HG02642 (cell line): ENCODE measurements around the gene TMEM213.

Source experiments
- ATAC-seq: cut with Tn5 transposase; IDR thresholded peaks from one replicate; pipeline ENCODE4 v1.9.1; 2021; ENCODE audit warnings: mild to moderate bottlenecking; ENCODE audit not compliant: unreplicated experiment, poor library complexity

Gene TMEM213

DNA sequence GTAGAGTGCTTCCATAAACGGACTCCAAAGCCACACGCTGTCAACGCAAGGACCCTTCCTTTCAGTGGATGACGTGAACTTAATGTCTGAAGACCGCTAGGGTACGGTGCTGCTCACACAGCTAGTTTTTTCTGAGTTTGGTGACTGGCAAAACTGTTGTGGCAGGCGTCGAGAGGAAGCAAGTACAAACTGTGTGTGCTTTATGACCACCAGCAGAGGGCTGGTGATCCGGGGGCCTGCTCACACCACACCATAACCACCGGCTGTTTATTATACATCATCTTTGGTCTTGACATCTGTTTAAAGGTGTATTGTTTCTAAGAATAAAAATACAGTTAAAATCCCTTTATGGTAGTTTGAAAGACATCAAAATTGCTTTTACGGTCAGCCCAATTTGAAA lies 37.3 kb downstream of the TMEM213 start:
- no peak for ATAC-seq

DNA sequence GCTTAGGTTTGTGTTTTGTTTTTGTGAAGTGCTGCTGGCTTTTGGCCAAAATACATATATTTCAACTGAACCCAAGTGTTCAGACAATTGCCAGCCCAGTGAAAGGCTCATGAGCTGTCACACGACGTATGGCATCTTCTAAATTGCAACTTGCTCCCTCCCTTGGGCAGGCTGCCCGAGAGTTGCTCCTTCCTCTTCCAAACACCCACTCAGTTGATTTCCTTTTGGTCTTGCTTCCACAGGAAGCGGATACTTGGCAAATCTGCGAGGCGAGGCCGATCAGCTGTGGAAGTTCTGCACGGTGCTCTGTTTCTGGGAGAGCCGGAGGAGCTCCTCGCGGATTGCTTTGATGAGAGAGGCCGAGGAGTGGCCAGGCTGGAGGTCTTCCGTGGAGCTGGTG lies 39.8 kb downstream of the TMEM213 start:
- ATAC-seq, result no peak

DNA sequence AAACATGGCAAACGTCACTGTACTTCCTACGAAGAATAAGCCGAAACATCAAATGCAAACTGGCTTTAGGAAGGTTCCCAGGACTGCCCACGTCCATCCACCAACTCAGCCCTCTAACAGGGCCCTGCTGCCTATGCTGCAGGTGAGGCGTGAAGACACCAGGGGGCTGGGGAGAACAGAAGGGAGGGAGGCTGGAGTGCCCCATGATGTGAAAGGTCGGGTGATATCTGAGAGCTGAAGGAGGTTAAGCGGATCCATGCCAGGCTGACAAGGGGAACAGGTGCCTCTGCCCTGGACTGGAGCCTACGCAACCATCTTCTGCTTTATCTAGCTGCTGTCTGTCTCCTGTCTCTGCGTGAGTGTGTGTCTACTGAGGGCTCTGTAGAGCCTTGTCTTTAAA lies 40.4 kb downstream of the TMEM213 start:
- no peak for ATAC-seq

DNA sequence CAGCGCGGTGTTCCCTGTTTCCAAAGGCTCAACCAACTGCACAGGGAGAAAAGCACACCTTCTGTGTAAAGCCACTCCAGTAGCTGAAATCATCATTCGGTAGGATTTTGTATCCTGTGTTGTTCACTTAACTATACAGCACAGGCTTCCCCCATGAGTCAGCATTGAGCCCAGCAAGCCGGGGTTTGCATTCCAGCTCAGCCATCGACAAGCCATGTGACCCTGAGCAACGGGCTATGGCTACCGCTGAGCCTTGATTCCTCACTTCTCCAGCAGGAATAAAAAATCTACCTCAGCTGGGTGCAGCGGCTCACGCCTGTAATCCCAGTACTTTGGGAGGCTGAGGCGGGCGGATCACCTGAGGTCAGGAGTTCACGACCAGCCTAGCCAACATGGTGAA lies 44.3 kb downstream of the TMEM213 start:
- no peak for ATAC-seq

DNA sequence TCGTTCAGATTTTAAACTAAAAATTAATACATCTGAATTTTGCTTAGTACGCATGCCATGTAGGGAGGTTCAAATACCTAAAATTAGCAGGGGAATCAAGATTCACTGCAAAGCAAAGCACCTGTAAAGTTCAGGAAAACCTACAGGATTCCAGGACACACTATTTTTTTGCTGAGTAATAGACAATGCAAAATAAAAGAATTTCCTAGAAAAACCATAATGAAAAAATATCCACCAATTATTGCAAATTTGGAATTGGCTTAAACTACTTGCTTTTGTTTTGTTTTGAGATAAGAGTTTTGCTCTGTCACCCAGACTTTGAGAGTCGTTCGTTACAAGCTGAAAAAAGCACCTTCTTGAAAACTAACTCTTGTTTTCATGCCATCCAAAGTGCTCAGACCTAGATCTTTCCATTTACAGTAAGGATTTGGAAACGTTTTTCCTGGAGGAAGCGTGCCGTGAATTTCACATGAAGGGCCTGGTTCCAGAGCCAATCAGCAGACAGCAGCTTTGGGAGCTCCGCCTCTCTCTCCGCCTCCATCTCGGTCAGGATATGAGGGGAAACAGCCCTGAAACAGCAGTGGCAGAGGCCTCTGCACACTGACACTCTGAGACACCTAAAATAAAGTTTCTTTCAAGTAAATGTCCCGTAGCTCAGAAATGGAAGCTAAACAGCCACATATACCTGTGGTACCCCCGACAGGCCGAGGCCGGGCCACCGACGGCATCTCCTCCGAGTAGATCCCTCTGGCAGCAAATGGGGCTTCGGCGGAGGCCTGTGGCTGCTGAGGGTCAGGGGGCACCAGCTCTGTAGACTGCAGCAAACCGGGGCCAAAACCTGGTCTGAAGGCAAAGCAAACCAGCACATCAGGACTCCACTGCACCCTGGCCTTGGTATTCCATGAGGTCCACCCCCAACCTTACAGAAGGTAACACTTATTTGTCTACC lies 46.1 kb downstream of the TMEM213 start:
- no peak for ATAC-seq

DNA sequence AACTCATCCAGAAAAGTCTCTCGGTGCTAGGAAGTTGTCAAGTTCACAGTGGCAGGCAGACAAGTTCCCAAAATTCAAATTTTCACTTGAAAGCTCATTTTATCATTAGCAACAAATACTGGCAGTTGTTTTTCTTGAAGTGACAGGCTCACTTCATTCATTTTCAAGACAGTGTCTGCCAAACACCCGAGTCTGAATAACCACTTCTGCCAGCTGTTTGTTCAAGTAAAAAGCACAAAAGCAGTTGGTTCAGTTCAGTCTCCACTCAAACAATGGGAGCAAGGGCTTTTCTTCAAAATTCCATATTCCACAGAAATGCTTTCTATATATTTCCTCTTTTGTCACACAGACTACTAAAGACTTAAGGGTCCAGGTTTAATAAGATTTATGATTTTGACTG lies 47.9 kb downstream of the TMEM213 start:
- ATAC-seq, result no peak

DNA sequence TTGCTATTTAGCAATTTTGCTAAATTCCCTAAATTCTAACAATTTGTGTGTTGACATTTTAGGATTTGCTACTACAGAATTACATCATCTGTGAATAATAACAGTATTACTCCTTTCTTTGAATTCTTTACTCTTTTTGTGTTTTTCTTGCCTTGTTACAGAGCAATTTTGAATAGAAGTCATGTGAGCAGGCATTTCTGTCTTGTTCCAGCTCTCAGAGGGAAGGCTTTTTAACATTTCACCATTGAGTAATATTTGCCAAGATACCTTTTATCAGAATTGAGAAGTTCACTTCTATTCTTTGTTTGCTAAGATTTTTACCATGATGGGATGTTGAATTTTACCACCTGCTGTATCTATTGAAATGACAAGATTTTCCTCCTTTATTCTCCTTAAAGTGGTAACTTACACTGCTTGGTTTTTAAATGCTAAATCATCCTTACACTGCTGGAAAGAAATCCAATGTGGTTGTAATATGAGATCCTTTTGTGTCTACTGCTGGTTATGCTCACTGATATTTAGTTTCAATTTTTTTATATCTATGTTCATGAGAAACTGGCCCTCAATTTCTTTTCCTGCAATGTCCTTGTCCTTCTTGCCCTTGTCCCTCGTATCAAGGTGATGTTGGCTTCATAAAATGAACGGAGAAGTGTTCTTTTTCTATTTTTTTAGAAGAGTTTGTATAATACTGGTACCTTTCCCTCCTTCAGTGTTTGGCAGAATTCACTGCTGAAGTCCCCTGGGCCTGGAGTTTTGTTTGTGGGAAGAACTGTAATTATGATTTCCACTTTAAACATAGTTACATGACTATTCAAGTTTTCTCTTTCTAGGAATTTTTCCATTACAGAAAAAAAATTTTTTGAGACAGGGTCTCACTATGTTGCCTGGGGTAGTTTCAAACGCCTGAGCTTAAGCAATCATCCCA lies 50.5 kb downstream of the TMEM213 start:
- no peak for ATAC-seq

DNA sequence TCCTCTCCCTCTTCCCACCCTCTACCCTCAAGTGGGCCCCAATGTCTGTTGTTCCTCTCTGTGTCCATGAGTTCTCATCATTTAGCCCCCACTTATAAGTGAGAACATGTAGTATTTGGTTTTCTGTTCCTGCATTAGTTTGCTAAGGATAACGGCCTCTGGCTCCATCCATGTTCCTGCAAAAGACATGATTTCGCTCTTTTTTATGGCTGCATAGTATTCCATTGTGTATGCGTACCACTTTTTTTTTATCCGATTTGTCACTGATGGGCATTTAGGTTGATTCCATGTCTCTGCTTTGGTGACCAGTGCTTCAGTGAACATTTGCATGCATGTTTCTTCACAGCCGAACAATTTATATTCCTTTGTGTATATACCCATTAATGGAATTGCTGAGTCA lies 51.9 kb downstream of the TMEM213 start:
- no peak for ATAC-seq

DNA sequence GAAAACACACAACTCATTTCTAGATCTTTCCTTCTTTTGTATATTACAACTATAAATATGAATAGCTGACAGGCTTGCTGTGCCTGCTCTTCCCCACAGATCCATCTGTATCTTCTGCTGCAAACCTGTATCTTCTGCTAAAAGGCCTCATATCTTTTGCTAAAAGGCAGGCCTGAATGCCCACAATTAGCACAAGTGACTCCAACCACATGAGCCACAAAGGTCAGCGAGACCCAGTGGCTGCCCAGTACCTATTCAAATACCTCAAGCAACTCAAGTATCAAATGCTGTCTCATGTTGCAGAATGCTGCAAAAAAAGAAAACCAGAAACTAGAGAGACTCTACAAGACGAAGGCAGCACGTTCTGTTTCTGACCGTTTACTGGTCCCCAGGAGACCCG lies 54.7 kb downstream of the TMEM213 start:
- ATAC-seq, result no peak

DNA sequence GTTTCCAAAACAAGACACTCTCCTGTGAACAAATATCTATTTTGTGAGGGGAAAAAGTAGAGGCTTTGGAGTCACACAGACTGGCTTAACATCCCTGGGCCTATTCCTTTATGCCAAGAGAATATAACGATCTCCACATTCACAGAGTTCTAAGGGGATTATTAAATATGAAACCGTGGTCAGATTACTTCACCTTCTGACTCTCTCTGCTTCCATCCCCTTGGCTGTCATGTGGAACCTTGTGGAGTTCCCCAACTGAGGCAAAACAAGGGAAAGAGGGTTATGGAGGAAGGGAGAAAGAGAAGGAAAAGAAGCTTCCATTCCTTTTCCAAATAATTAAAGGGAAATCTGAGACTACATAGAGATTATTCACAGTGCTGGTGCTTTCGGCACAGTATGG lies 55.7 kb downstream of the TMEM213 start:
- no peak for ATAC-seq

DNA sequence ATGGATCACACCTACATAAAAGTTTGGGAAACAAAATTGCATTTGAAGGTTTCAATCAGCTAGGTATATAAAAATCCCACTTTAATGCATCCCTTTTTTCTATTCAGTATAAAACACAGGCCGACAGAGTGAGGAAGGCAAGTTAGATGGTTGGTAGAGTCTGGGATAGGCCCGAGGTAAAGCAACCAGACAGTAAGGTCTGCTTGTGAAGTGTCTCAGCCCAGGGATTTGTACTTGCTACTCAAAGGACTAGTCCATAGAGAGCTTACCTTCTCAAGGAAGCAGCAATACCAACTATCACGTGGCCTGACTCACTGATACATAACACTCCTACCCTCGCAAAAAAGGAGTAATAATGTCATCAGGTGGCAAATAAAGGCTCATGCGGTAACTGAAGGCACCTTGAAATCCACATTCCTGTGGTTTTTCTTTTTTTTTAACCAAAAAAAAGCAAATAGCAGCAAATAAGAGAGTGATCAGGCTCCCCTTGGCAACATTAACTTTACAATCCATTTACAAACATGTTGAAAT lies 56.4 kb downstream of the TMEM213 start:
- ATAC-seq, result no peak

DNA sequence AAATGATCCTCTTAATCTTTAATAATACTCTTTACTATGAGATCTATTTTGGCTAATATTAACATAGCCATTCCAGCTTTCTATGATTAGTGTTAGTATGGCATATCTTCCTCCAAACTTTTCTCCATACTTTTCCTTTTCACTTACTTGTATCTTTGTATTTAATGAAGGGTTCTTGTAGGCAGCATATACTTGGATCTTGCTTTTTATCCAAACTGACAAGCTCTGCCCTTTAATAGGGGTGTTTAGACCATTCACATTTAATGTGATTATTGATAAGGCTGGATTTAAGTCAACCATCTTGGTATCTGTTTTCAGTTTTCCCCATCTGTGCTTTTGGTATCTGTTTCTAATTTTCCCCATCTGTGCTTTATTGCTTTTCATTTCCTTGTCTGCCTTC lies 59.9 kb downstream of the TMEM213 start:
- ATAC-seq, result no peak

DNA sequence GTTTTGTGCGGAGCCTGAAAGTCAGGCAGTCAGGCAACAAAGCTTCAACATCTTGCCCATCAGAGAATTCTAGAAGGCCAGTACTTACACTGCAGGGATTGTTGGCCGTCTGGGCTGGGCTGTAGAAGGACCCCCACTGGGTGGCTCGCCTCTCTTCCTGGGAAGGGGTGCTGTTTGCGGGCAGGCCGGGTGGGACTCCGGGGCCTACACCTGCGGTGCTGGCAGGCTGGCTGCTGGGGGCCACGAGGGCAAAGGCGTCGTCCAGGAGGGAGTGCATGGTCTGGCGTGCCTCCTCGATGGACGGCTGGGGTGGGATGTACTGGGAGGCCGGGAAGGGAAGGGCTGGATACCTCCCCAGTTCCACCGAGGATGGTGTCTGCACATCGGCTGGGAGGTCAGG lies 63.3 kb downstream of the TMEM213 start:
- ATAC-seq, result no peak

DNA sequence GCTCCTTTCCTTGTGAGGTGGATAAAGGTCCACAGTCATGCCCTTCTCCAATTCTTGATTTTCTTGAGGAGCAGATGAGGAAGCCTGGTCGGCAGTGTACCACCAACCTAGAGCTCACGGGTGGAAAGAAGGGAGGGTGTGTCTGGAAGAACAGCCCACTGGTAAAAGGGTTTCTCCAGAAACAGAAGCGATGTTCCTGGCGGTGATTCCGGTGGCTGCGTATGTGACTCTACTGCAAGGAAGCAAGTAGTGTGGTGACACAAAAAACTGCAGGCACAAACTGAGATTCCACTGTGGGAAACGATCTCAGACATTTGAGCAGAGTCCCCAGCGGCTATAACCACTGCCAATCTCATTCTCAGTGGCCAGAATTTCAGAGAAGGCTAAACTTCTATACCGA lies 66.1 kb downstream of the TMEM213 start:
- no peak for ATAC-seq

DNA sequence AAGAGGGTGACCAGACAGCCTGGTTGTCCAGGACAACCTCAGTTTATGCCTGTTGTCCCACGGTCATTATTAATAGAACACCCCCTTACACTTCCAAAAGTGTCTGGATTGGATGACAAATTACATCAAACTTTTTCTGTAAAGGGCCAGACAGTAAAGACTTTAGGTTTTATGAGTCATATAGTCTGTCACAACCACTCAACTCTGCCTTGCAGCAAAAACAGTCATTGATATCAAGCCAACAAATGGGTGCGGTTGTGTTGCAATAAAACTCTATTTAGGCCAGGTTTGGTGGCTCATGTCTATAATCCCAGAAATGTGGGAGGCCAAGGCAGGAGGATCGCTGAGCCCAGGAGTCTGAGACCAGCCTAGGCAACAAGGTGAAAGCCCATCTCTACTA lies 66.9 kb downstream of the TMEM213 start:
- no peak for ATAC-seq

DNA sequence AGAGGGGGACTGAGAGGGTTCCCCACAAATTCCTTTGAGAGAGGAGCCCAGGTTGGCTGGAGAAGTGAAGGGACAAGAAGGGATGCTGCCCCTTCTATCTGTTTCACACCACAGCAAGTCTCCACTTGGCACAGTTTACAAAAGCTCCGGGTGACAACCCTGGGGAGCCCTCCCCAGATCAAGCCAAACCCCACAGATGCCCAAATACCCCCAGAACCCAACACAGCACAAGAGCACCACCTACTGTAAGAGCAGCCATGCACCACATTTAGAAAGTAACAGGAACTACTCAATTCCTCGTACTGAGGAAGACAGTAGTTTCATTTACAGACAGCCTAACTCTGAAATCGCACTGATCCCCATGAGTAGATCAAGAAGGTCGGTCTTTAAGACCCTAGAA lies 68.0 kb downstream of the TMEM213 start:
- ATAC-seq, result no peak

DNA sequence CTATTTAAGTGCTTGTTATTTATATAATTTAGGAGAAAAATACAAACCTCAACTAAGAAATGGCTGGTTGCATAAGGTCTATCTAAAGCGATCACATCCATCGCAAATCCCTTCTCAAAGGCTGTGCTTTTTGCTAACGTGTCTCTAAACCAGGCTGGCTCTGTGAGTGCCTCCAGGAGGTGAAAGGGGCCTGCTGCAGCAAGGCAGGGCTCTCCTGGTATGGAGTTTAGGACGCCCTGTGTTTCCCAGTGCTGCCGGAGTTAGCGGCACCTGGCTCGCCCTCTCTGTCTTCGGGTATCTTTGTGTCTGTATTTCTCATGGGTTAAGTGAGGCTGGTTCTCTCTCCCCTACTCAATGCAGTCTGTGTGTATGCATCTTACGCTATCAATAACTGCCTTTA lies 68.6 kb downstream of the TMEM213 start:
- no peak for ATAC-seq

DNA sequence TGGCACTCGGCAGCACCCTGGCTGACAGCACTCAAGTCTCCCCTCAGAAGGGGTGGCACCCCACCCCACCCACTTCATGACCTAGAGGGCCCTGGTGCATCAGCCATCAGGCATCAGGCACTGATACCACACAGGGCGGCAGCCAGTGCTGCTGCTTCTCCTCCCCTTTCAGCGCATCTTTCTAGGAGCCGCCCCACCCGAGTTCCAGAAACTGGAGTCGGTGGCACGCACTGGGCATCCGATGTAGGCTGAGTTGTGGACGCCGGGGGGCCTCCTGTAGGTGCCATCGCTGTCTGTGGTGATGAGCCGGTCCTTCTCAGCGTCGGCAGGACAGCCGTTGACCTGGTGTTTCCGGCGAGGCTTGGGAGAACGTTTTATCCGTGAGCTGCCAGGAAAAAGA lies 70.0 kb downstream of the TMEM213 start:
- ATAC-seq, result no peak

DNA sequence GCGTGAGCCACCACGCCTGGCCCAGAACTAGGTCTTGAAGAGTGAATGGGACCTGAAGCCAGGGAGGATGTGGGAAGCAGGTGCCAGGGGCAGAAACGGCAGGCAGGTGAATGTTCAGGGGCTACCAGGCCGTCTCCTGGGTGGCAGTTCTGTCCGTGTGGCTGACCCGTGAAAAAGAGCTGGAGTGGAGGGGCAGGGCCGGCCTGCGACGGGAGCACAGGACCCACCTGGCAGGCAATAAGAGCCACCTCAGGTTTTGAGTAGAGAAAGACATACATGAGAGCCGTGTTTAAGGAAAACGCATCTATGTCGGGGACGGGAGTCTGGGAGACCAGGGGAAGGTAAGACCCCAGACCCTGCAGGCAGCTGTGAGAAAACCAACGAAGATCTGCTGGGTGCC lies 70.9 kb downstream of the TMEM213 start:
- ATAC-seq, result no peak

DNA sequence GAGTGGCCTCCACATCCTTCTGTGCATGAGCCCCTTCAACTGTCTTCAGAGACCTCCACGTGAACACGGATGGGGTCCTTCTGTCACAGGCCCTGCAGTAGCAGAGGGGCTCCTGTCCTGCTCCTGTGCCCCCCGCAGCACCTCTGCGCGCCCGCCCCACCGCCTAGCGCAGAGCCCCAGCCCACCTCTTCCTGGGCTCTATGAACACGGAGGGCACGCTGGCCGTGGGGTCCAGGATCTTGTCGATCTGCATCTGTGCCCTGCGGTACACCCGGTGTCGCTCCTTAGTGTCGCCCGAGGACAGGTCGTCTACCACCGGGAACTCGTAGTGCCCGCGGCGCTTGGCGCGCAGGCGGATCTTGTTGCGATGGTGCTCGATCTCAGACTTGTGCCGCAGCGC lies 71.6 kb downstream of the TMEM213 start:
- no peak for ATAC-seq
